NCI-H1436 (cell line): ENCODE results near the gene ADAMTS9.
A peak's percentile ranks its signal among the peaks of the same experiment; 100 is the strongest.

ENCODE experiments used
- DNase-seq: peaks from one replicate; lab custom pipeline; 2025; lab: John Stamatoyannopoulos, UW

Gene ADAMTS9

DNA sequence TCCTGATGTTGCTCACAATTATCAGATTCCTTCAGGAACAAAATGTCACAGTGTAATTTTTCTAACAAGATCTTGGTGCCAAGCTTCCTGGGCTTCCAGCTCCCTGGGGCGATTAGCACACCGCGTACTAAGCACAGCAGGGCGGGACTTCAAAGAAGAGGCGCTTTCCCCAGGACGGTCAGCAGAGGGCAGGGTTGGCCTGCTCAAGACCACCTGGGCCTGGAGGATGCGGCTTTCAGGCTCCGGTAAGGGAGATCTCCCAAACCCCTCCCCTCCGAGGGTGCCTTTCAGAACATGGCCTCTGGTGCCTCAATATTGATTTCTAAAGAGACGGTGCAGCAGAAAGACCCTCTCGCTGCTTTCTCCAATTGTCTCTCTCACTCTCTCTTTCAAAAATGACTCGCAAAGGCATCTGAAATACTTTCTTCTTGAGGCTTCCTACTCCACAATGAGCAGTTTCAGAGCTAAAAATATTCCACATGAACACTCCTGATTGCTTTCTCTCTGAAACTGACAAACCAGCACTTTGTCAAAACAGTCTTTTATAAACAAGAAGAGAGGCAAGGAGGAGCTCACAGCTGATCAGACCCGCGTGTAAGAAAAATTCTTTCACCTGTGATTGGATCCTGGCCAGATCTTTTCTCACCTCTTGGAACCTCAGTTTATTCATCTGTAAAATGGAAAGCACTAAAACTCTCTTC, 154.0 kb downstream of the ADAMTS9 start:
- DNase-seq: peak; percentile 64

DNA sequence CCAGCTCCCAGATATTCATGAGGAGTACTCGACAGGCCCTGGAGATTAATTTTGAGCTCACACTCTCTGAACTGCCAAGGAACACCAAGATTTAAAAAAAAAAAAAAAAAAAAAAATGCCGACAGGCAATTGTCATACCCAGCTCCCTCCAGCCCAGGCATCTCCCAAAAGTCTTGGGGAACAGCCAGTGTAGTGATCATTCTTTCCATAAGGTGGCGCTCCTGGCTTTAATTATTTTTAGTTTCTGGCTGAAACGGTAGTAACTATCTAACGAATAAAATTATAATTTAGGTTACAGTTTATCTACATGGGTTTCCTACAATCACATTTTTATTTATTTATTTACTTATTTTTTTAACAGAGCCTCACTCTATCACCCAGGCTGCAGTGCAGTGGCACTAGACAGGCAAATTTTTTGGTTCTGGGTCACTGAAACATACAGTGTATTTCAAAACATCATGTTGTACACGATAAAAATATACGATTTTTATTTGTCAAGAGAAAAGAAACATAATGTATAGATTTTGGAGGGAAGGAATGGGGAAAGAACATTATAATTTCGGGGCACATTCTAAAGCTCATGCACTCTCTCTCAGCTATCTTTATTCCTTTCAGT, 157.3 kb downstream of the ADAMTS9 start:
- peak; percentile 26 for DNase-seq

GRCh38 chr3:64523324-64523723, 164.5 kb downstream of the ADAMTS9 start:
- DNase-seq: no peak

- no peak for DNase-seq
These were observed 167.5 kb downstream of the ADAMTS9 start for GRCh38 chr3:64520334-64520733.

DNA sequence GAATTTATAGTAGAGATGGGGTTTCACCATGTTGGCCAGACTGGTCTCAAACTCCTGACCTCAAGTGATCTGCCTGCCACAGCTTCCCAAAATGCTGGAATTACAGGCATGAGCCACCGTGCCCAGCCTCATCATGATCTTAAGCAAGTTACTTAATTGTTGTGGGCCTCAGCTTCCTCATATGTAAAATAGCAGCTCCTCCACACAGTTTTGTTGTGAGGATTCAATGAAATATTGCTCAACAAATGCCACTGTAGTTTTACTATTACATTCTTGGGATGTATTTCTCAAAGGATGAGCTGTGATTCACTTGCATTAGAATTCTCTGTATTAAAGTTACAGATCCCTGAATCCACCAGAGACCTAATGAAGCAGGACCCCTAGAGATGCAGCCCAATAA, 168.8 kb downstream of the ADAMTS9 start:
- no peak for DNase-seq

DNA sequence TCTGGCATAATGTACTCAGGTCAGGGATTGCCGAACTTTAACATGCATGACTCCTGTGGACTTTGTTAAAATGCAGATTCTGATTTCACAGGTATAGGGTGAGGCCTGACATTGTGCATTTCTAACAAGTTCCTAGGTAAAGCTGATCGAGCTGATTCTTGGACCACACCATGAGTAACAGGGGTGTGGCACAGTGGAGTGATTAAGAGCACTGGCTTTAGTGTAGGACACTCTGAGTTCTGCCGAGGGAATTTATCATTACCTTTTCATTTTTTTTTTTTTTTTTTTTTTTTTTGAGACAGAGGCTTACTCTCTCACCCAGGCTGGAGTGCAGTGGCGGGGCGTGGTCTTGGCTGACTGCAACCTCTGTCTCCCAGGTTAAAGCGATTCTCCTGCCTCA, 169.3 kb downstream of the ADAMTS9 start:
- no peak for DNase-seq

DNA sequence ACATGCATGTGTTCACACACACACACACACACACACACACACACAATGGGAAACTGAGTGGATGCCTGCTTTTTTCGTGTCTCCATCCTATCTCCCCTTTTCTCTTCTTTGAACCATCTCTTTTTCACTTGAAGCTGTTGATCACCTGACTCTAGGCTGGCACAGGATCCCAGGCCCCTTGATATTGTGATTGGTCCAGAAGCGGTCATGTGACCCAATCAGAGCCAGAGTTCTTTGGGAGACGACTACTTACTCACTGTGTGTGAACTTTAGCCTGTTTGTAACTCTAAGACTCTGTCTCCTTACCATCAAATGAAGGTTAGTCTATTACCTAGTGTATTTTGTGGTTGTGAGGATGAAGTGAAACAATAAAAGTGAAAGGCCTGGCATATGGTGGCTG, 172.9 kb downstream of the ADAMTS9 start:
- no peak for DNase-seq

DNA sequence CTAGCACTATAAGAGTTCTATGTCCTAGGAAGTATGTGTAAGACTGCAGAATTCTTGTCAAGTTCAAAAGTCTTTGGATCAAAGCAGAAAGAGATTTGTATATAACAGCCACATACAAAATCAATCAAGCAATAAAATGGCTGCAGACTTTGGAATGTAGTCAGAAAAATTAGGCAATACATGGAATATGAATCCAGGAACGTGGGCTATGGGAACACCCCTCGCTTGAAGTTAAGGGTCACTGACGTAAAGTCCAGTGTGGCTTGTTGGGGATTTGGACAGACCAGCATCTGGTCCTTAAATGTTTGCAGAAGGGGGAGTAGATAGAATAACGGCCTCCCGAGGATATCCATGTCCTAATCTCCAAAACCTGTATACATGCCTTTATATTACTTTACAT, 178.6 kb downstream of the ADAMTS9 start:
- DNase-seq: no peak

GRCh38 chr3:64508140-64508539, 179.7 kb downstream of the ADAMTS9 start:
- DNase-seq: no peak

DNA sequence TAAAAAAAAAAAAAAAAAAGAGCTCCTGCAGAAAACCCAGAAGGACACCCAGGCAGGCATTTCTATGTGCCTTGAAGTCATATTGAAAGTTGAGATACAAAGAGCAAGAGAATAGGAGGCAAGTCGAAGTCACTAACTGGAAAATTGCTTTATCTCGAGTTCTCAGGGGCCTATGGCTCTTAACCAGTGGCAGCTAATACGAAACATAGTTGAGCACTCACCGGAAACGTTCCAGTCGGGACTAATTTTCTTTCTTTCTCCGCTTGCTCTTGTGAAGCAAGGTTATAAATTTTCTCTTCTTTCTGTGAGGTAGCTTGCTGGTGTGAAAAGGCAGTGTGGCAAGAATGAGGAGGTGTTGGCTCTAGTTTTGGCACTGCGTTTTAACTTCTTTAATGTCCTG, 181.5 kb downstream of the ADAMTS9 start:
- no peak for DNase-seq

DNA sequence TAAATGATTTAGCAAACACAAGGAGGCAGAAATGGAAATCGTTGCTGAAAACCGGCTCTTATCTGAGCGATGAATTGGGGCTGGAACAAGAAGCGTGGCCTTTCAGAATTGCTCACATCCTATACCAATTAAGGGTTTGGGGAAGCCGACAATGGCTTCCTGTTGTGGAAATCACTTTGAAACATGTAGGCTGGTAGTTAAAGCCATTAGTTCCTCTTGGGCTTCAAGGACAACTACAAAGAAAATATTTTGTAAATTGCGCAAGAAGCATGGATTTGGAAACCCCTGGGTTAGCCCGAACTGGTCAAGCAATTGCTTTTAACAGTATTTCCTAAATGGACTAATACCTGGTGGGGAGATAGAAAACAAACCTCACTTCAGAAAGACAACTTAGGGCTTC, 182.4 kb downstream of the ADAMTS9 start:
- no peak for DNase-seq

GRCh38 chr3:64502284-64502683, 185.5 kb downstream of the ADAMTS9 start:
- no peak for DNase-seq

DNA sequence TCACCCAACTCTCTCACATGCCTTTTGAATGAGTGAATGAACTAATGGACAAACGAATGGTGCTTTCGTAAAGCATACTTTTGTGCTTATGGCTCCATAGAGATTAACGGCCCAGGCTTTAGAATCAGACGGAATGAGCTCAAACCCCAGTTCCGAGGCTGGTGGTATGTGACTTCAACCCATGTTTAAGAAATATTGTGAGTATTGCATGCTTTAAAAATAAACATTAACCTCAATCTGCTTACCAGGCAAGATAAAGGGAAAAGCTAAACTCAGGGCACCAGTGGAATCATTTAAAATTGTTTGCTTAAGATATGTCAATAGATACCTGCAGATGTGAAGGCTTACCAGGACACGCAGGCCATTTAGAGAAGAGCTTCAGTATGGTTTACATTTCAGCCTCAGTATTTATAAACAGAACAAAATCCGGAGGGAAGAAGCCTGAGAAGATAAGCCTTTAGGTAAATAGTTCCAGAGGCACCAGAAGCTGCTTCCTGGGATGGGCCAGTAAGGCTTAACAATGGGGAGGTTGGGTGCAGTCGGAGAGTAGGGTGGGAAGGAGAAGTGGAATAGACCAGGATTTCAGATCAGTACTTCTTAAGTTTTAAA, 186.4 kb downstream of the ADAMTS9 start:
- no peak for DNase-seq

DNA sequence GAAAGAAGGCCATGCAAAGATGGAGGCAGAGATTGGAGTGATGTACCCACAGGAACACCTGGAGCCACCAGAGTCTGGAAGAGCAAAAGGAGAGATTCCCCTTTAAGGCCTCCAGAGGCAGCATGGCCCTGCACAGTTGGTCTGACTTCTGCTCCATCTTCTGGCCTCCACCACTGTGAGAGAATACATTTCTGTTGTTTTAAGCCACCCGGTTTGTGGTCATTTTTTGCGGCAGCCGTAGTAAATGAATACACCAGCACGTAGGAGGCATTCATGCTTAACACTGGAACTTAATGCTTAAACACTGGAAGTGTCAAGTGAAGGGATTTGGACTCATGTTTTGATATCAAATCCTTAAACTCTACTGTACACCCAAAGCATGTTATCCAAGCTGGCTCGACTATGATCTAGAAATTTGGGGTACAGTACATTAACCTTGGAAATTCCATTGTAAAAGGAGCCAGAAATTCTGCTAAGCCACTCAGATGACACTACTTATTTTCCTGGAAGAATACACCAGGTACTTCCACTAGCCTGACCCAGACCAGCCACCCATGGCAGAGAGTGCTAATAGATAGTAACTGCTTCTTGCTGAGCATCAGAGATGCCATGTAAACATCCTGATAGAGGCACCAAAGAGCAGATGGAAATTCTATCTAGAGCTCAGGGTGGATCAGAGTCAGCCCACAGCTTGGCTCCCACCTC, 190.9 kb downstream of the ADAMTS9 start:
- no peak for DNase-seq

- no peak for DNase-seq
These were observed 191.9 kb downstream of the ADAMTS9 start for GRCh38 chr3:64495781-64496334.

DNA sequence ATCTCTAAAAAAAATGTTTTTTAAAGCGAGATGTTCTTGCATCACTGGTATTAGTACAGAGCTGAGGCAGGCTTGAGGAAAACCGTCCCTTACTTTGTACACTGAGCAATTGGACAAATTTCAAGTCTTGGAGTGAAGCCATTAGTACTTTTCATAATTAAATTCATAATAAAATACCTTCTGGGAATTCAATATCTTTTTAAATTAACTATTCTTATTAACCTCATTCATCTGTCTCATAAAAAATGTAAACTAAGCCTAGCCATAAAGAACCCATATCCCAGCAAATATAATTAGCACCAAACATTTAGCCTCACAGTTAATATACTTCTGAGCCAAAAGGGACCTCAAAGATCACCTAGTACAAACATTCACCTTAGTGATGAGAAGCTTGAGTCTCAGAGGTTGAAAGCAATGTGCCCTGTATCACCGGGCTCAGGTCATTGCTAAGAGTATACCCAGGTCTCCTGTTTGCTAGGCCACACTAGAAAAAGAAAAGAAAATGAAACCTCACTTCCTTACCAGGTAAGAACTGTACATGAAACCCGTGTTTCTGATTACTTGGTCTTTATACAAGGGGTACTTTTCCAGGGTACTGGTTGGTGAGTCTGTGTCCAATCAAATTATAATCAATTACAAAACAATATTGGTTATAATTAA, 192.5 kb downstream of the ADAMTS9 start:
- DNase-seq: no peak

- DNase-seq: no peak
These were observed 193.3 kb downstream of the ADAMTS9 start for GRCh38 chr3:64494526-64494925.

DNA sequence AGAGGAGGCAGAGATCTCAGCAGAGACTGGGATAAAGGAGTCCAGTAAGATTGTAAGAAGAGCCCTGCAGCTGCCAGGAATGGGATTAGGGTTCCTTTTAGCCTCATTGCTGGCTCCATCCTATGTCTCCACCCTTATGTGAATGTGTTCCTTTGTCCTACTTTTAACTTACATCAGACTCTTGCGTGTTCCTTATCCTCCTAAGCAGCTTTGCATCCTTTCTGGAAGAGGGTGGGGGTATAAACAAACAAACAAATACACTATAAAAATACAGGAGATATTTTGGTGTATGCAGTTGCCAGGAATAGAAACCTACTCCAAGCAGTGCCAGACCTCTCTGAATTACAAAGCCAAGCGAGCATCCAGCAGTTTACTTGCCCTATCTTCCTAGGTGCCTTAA, 194.7 kb downstream of the ADAMTS9 start:
- DNase-seq: no peak

- DNase-seq: no peak
These were observed 196.0 kb downstream of the ADAMTS9 start for GRCh38 chr3:64491843-64492242.

DNA sequence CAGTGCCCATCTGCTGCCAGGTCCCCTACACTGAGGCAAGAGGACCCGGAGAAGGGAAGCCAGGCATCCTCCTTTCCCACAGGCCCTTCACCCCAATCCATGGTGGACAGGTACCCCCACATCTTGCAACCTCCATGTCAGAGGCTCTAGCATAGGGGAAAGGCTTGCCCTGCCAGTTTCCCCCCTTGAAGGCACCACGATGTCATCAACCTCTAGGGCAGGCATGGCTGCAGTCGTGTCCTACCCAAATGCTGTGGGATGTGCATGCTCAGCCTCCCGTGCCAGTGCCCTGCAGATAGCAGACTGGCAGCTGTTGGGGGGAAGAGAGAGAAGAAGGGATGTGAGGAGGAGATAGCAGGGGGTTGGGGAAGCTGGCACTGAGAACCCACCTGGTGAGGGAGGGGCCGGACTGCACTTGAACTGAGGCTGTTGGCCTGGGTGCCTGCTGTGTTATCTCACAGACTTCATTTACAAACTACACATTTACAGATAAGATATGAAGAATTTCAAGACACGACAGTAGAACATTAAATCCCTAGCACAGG, 197.5 kb downstream of the ADAMTS9 start:
- DNase-seq: no peak

DNA sequence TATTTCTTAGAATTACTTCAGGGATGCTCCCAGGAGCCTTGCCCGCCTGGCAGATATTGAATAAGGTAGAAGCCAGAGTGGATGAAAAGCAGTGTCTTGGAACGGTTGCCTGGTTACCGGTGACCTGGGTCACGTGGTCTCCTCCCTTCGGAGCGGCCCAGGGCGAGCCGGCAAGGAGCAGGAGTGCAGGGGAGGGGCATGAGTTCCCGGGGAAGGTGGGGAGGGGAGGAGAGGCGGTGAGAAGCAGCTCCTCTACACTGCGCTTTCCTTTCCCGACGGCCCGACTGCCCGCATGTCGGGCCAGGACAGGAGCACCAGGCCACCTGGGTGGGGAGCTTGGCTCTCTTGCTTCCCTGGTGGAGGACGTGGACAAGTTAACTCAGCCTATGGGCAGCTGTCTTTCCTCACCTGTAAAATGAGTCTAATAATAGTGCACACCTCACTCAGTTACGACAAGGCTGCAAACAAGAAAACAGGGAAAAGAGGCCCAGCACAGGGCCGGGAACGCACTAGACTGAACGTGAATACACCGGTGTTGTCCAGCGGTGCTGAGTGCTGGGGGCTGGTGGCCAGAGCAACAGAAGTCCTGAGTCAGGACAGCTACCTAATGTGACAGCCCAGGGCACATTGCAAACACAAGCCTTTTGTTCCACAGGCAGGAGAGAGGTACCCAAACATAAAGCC, 198.3 kb downstream of the ADAMTS9 start:
- DNase-seq: peak; percentile 66
